Stimulated activated CD4-positive, alpha-beta T cell treated with anti-CD3 and anti-CD28 coated beads, Interleukin-2, amount 100 ng/mL, for 24 hours (primary cell): Measurements from ENCODE around the gene ERP27.
A peak's percentile ranks its signal among the peaks of the same experiment; 100 is the strongest.

Source experiments
- DNase-seq, 2 donors: peaks; one replicate each; pipeline ENCODE4 v3.0.0-alpha.2; 2020

ERP27 gene

DNA sequence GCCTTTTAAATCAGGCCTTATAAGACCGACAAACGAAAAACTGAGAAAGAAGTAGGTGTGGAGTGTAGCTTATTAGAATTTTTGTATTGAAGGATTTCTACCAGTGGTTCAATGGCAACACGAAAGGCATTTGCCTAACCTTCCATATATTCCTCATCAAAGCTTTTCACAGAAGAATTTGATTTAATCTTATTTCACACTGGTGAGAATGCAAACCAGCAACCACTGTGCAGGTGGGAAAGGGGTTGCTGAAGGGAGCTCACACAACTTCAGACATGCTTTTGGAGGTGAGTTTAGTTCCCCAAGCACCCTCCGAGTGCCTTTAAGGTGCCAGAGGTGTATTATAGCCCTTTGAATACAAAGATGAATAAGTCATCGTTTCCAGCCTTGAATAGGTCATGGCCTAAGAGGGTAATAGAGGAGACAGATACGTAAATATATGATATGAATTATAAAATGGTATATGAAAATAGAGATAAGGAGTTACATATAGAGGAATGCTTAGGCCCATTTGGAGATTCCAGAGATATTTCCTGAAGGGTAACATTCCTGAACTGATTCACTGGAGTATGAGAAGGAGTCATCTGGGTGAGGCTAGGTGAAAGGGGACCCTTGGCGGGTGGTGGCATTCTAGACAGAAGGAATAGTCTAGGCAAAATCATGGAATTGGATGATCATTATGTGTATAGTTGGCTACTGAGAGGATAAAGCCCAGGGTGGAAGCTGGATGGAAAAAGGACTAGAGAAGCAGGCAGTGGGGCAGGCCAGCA is 6.4 kb downstream of the ERP27 start:
- DNase-seq: no peak

DNA sequence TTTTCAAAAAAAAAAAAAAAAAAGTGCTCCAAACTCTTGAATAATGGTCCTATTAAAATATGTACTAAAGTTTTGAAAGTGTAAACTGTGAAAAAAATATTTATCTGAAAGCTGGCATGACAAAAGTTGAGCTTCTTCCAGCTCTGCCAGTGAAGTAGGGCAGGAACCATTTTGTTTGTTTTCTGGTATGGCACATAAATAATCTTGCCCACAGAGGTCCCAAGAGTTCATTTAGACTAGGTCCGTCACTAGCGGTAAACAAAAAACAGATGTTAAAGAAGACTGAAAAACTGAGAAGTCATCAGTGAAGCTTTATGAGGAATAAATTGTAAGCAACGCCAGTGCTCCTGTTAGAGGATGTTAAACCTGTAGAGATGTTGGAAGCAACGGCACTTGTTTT is 7.0 kb downstream of the ERP27 start:
- DNase-seq: no peak

DNA sequence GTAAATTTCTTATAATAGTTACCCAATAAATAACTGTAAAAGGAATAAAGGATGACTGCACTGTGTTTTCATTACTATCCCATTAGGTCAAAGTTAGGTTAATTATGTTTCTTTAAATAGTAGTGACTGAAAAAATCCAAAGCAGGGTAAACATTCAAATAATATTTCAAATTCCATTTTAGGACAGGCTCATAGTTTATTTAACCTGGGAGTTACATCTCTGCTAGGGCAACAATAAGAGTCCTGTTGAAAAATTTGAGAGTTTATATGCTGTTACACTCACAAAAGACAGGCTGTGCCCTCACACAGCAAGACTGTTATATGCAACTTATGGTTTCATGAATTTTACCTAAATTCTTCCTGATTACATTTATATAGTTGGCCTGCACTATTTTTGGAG is 8.0 kb downstream of the ERP27 start:
- DNase-seq: no peak

- DNase-seq: no peak
These were observed 9.4 kb downstream of the ERP27 start for GRCh38 chr12:14928931-14929330.

- DNase-seq: no peak
These were observed 11.1 kb downstream of the ERP27 start for GRCh38 chr12:14927267-14927666.

DNA sequence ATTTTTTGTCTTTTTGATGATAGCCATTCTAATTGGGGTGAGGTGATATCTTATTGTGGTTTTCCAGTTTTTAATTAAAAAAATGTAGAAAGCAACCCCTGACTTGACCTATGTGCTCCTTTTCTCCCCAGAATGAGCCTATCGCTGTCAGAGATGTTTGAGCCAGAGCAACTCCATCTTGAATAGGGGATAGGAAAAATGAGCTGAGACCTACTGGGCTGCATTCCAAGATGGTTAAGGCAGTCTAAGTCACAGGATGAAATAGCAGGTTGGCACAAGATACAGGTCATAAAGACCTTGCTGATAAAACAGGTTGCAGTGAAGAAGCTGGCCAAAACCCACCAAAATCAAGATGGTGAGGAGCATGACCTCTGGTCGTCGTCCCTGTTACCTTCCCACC is 13.8 kb downstream of the ERP27 start:
- DNase-seq: no peak

DNA sequence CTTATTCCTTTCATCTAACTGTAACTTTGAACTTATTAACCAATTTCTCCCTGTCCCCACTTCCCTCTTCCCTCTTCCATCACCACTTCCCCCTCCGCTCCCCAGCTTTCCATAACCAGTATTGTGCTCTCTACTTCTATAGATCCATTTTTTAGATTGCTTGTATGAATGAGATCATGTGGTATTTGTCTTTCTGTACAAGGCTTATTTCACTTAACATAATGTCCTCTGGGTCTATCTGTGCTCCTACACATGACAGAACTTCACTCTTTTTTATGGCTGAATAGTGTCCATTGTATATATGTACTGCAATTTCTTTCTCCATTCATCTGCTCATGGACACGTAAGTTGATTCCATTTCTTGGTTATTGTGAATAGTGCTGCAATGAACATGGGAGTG is 14.4 kb downstream of the ERP27 start:
- DNase-seq: no peak

DNA sequence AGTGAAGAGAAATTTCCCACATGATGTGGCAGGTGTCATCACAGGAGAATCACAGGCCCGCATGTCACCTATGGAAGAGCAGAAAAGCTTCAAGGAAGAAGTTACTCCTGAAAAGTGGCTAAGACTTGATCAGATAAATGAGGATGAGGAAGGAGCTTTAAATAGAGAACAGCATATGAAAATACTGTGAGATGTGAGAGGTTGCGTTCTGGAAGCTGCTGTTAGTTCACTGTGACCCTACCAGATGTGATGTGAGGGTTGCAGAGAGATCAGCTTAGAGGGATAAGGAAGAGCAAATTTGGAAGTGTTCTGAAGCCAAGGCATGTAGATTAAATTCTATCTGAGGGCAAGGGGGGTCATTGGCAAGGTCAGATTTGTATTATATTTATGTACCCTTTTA is 17.1 kb downstream of the ERP27 start:
- DNase-seq: no peak

DNA sequence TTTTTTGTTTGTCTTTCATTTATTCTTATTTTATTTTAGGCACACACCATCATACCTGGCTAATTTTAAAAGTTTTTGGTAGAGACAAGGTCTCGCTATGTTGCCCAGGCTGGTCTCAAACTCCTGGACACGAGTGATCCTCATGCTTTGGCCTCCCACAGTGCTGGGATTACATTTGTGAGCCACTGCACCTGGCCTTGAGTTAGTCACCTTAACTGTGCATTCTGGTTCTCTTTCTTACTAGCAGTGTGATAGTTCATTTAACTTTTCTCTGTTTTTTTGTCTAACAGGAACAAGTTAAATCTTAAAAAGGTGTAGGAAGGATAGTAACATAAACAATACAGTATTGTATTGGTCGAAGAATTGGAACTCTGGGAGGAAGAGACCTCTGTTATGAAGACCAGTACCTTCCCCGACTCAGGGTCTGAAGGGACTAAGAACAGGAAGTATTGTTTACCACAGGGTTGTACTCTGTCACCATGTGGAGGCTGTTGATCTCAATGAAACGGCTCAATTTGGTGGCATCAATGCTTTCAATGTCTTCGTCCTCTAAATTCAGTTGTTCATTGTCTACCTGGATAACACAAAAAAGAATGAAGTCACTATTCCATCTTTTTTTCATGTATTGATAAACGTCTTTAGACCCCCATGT is 17.7 kb downstream of the ERP27 start:
- DNase-seq: no peak

GRCh38 chr12:14919455-14919854 is 18.9 kb downstream of the ERP27 start:
- DNase-seq: no peak

GRCh38 chr12:14915736-14916135 is 22.6 kb downstream of the ERP27 start:
- no peak for DNase-seq

GRCh38 chr12:14913381-14913781 is 25.0 kb downstream of the ERP27 start:
- no peak for DNase-seq

- DNase-seq: no peak
These were observed 27.2 kb downstream of the ERP27 start for GRCh38 chr12:14911131-14911530.

DNA sequence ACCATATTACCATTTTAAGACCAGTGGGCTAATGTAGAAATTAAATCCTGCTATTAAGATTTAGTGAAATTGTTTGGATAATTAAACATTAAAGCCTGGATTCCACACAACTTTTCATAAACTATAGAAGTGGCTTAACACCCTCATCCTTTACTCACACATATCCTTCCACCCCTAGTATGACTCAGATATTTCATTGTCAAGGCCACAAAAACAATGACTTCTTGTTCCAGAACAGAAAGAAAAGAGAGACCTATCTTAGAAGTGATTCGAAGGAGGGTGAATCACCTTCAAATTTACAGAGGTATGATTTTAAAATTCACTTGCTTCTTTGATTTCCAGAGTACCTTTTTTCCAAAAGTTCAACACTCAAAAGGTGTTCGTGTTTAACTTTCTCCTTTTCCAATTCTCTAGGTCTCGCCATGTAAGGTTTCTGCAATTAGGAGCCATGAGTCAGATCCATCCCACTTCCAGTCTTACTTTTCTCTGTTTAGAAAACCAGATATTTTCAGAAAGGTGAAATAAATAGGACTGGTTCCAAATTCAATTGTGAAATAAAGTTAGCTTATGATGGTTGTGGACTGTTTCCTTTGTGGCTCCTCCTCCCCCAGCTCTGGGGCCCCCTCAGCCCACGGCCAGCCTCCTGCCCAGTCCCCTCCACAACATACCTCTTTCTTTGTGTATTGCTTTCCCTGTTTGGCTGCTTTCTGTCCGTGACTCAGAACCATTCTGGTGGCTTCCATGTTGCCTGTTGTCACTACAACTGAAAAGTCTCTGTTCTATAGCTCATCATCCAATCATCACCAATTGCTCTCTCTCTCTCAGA is 28.0 kb downstream of the ERP27 start:
- DNase-seq: peak; percentile 17 to 42

DNA sequence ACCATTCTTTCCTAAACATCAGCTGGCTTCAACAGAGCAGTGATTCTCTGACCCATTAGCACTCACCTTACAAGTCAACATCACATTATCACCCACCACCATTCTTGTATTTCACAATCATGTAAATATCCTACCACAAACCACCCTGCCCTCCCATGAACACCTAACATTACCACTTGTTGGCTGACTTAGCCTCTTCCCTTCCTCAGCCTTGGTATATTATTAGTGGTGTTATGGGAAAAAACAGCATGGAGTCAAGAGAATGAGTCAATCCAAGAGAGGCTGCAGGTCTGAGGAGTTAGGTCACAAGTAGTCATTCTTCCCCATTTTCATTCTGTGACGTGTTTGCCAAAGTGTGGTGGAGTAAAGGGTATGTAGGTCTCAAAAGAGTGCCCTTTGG is 30.4 kb downstream of the ERP27 start:
- DNase-seq: no peak

DNA sequence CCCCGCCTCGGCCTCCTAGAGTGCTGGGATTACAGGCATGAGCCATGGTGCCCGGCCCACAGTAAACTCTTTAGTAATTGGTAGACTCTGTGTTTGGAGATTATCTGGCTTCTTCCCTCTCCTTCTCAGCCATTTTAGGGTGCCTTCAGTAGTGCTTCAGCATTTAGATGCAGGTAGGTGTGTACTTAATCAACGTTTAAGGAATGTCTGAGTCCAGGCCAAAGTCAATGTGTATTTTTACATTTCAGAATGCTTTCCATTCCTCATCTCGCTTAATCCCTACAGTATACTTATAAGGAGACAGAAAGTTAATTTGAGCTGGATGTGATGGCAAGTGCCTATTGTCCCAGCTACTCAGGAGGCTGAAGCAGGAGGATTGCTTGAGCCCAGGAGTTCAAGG is 32.2 kb downstream of the ERP27 start:
- DNase-seq: no peak

- no peak for DNase-seq
These were observed 32.9 kb downstream of the ERP27 start for GRCh38 chr12:14905269-14906004.

- no peak for DNase-seq
These were observed 33.5 kb downstream of the ERP27 start for GRCh38 chr12:14904854-14905253.

DNA sequence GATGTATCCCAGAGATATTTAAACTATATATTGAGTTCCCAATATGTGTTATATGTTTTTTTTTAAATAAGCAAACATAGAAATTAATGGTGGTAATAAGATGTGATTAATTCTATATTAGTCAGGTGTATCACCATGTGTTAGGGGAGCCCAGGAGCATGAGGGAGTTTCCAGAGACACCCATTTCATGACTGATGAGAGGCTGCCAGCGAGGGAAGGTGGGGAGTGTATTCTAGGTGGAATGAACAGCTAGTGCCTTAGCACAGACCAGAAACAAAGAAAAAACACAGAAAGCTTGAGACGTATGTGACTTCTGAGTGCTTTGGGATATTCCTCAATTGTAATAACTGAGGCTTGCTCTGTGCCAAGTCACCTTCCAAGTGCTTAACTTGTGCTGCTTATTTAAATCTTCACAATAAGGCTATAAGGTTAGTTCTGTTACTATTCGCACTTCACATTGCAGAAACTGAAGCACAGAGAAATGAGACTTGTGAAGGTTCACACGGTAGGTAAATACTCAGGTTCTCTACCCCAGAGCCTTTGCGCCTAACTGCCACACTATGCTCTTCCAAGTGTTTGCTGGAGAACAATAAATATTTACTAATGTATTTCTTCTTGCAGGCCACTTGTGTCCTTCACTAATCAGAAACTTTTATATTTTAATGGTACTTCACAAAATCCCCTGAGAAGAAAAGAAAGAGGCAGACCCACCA is 34.8 kb downstream of the ERP27 start:
- no peak for DNase-seq

DNA sequence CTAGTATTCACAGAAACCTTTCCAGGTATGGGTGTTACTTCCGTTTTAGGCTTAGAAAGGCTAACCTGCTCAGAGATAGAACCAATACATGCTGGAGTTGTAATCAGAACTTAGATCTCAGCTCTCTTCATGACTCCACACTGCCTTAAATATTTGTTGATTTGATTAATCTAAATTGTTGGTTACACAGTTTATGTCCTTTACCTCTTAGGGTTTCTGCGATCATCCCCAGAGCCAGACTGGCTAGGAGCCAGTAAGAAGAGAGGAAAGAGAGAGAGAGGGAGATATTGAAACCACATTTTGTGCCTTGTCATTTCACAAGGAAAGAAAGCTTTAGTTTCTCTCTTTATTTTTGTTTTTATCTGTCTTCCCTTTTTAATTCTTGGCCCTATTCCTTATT is 35.9 kb downstream of the ERP27 start:
- no peak for DNase-seq

DNA sequence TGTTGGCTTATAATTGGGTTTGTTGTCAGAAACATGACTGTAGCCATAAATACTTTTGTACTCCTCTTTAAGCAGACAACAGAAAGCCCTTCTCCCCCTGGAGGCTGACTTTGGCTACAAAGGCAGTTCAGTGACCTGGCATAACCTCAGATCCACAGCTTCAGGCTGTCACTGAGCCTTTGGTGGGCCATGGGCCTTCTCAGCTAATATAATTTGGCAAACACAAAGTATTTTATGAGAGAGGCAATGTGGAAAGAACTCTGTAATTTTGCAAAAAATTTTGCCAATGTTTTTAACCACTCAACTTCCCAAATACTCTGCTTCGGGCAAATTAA is 37.1 kb downstream of the ERP27 start:
- no peak for DNase-seq

GRCh38 chr12:14900521-14901227 is 37.7 kb downstream of the ERP27 start:
- DNase-seq: no peak
